Gastrocnemius medialis (tissue), 4 donors: ENCODE data around the gene FBLIM1. TPM values are rescaled to one million over a fixed set of nuclear protein-coding genes. Genes with fewer than 3 reads are reported as not detected.

Experiments used
- ATAC-seq, 2 donors: fragments of 150-250 bp; one replicate each; pipeline ENCODE4 v1.9.1; 2016
- DNase-seq, 2 donors: peaks; one replicate each; pipeline ENCODE4 v3.0.0-alpha.2; 2019
- H3K27ac ChIP-seq, 4 donors: fragments of 200-600 bp; sonication (generic); 1 replicate in 1 of 4; 2 replicates in 3 of 4; pipeline ENCODE4 v1.5.1; 2016 to 2018; ENCODE audit warnings: mild to moderate bottlenecking in 2 of 4, moderate library complexity in 1 of 4
- H3K27me3 ChIP-seq, 3 donors: fragments of 200-600 bp; sonication (generic) in 2 of 3; 1 replicate in 1 of 3; 2 replicates in 2 of 3; pipeline versions ENCODE4 v1.5.1 to v1.6.0; 2016 to 2019; ENCODE audit warnings: mild to moderate bottlenecking in 1 of 3, moderate library complexity in 1 of 3
- H3K36me3 ChIP-seq, 2 donors: fragments of 200-600 bp; sonication (generic) in 1 of 2; one replicate each; pipeline ENCODE4 v1.5.1; 2017 to 2018
- H3K4me1 ChIP-seq, 2 donors: fragments of 200-600 bp; sonication (generic) in 1 of 2; one replicate each; pipeline ENCODE4 v1.5.1; 2016 to 2017; ENCODE audit warnings: mild to moderate bottlenecking in 2 of 2
- H3K4me3 ChIP-seq, 4 donors: fragments of 200-600 bp; sonication (generic) in 3 of 4; 1 replicate in 1 of 4; 2 replicates in 3 of 4; pipeline ENCODE4 v1.5.1; 2016 to 2019; ENCODE audit warnings: mild to moderate bottlenecking in 2 of 4
- H3K9me3 ChIP-seq, 3 donors: fragments of 200-600 bp; sonication (generic) in 2 of 3; 1 replicate in 1 of 3; 2 replicates in 2 of 3; pipeline ENCODE4 v1.5.1; 2016 to 2019
- POLR2A ChIP-seq, 2 donors: fragments of 450-650 bp; IDR thresholded peaks; one replicate each; pipeline ENCODE4 v1.6.1; 2017; ENCODE audit warnings: antibody characterized with exemption in 2 of 2, mild to moderate bottlenecking in 2 of 2, moderate library complexity in 2 of 2
- in situ Hi-C, 4 donors: fragments of 200-750 bp; cut with MboI; loops; one replicate each; pipeline versions ENCODE4 v1.15.0 to v1.8.0; 2017; ENCODE audit warnings: low sequenced_read_pairs in 4 of 4
- intact Hi-C: fragments of 100-400 bp; cut with DNase I; formaldehyde crosslinking; loops from one replicate; pipeline ENCODE4 v1.15.1; 2023; ENCODE audit warnings: low total_unique reads
- total RNA-seq, 4 donors: library from RNA; depleted of rRNA; stranded (reverse); fragments of >200 nt; gene quantifications; one replicate each; pipeline versions ENCODE4 v1.1.0 to v1.2.3, GENCODE V29; 2016
- TF ChIP-seq, protein P1 (sequence below), 5 experiments: fragments of 450-650 bp in 3 of 5; fragments of 200-600 bp in 2 of 5; sonication (generic) in 2 of 5; IDR thresholded peaks in 4 of 5; conservative IDR thresholded peaks in 1 of 5; 1 replicate in 4 of 5; 2 replicates in 1 of 5; pipeline ENCODE4 v1.5.1; 2016 to 2019; ENCODE audit warnings: antibody characterized with exemption in 5 of 5, mild to moderate bottlenecking in 3 of 5, moderate library complexity in 3 of 5

FBLIM1 gene
- total RNA-seq, 4 donors from 2014 or later, result 1.4 to 3.9 (median 3.8) TPM

DNA sequence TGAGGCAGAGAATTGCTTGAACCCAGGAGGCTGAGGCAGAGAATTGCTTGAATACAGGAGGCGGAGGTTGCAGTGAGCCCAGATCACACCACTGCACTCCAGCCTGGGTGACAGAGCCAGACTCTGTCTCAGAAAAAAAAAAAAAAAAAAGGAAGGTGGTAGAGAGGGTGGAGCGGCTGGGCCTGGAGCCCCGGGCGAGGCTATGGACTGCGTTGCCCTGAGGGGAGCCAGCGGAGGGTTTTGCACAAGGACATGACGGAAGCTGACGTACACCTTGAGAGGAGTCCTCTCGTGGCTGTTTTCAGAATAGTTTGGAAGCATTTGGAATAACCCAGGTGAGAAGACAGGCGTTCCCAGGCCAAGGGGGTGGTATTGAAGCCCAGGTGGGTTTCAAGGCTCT is 6.9 kb upstream of the FBLIM1 start:
- Histone ChIP-seq H3K27ac (no peak overlapping the region), H3K9me3 (no peaks in the 10 kb centered on the region), H3K4me1 (no peaks in the 10 kb centered on the region), H3K4me3 (no peak overlapping the region), H3K27me3 (no peaks in the 10 kb centered on the region), H3K36me3 (no peaks in the 10 kb centered on the region)
- ATAC-seq, result no peak
- intact Hi-C loops, result no loop called here
- TF ChIP-seq POLR2A (IDR thresholded peaks at IDR 0.05), result no peak
- TF ChIP-seq, protein P1, sequence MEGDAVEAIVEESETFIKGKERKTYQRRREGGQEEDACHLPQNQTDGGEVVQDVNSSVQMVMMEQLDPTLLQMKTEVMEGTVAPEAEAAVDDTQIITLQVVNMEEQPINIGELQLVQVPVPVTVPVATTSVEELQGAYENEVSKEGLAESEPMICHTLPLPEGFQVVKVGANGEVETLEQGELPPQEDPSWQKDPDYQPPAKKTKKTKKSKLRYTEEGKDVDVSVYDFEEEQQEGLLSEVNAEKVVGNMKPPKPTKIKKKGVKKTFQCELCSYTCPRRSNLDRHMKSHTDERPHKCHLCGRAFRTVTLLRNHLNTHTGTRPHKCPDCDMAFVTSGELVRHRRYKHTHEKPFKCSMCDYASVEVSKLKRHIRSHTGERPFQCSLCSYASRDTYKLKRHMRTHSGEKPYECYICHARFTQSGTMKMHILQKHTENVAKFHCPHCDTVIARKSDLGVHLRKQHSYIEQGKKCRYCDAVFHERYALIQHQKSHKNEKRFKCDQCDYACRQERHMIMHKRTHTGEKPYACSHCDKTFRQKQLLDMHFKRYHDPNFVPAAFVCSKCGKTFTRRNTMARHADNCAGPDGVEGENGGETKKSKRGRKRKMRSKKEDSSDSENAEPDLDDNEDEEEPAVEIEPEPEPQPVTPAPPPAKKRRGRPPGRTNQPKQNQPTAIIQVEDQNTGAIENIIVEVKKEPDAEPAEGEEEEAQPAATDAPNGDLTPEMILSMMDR (IDR thresholded peaks at IDR 0.05 in 4 of 5, conservative IDR thresholded peaks at IDR 0.05 in 1 of 5), result no peak
- no peak for DNase-seq
- in situ Hi-C loops, result no loop called here

DNA sequence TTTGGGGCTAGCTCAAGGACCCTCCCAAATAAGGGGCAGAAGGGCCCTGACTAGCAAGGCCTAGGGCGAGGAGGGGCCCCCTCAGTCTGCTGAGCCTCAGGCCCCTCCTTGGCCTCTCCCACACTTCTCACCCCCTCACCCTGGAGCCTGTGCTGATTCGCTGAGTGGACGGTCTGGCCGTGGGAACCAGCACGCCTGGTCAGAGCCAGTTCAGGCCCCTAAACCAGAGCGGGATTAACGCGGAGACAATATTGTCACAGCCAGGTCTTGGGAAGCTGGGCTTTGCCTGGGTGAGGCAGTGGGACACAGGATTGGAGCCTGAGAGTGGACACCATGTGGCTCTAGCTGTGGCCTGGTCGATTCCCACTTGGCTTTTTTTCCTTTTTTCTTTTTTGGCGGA is 4.8 kb upstream of the FBLIM1 start:
- DNase-seq, result no peak
- Histone ChIP-seq H3K36me3 (no peaks in the 10 kb centered on the region), H3K9me3 (no peaks in the 10 kb centered on the region), H3K4me3 (no peak overlapping the region), H3K4me1 (peaks cover 0 to 6% of the 10 kb centered on the region in 2 donors), H3K27ac (no peak overlapping the region), H3K27me3 (peaks cover 4 to 12% (median 11%) of the 10 kb centered on the region in 3 donors)
- intact Hi-C loops (no loop called here), in situ Hi-C loops (no loop called here)
- TF ChIP-seq, protein P1 (IDR thresholded peaks at IDR 0.05 in 4 of 5, conservative IDR thresholded peaks at IDR 0.05 in 1 of 5), result no peak
- no peak for TF ChIP-seq POLR2A (IDR thresholded peaks at IDR 0.05)
- no peak for ATAC-seq

DNA sequence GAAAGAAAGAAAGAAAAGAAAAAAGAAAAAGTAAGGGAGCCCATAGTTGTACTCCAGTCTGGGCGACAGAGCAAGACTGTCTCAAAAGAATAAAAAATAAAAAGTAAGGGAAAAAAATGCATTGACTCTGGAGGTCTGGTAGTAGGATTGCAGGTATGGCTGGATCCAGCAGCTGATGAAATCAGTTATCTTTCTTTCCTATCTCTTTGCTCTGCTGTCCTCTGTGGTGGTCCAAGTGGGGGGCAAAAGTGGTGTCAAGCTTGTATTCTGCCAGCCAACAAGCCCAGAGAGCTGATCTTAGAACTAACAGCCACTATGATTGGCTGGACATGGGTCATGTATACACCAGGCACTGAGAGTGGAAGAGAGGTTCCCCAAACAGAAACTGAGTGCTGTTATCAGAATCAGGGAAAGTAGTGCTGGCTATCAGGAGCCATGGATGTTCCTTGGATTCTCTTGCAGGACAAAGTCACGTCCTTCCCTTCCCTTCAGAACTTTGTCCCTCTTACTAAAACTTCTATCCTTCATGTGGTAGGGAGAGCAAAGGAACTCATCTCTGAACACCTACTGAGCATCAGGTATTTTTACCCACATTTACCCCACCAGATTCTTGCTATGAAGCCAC is 3.5 kb upstream of the FBLIM1 start:
- in situ Hi-C loops, result no loop called here
- no peaks in the 10 kb centered on the region for H3K36me3 ChIP-seq
- H3K27ac ChIP-seq, result no peak overlapping the region
- peaks cover 17 to 25% (median 25%) of the 10 kb centered on the region in 3 donors for H3K27me3 ChIP-seq
- peaks cover 0 to 15% of the 10 kb centered on the region in 2 donors for H3K4me1 ChIP-seq
- TF ChIP-seq, protein P1 (IDR thresholded peaks at IDR 0.05 in 4 of 5, conservative IDR thresholded peaks at IDR 0.05 in 1 of 5), result no peak
- TF ChIP-seq POLR2A (IDR thresholded peaks at IDR 0.05), result no peak
- H3K4me3 ChIP-seq, result no peak overlapping the region
- no peaks in the 10 kb centered on the region for H3K9me3 ChIP-seq
- no peak for DNase-seq
- intact Hi-C loops, result no loop called here
- no peak for ATAC-seq

DNA sequence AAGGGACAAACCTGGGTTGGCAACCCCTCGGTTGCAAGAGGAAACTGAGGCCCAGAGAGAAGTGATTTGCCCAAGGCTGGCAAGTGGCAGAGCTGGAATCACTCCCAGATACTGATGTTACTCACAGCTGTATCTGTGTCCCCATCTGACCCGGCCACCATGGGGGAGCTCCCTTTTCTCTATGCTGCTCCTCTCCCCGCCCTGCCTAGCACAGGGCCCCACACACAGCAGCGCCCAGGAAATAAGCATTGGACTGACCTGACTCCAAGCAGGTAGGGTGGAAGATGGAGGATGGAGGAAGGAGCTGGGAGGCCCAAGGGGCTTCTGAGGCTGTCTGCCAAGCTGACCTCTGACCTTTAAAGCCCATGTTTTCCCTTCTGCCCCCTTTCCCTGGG is 3.0 kb upstream of the FBLIM1 start:
- H3K4me1 ChIP-seq, result peaks cover 0 to 15% of the 10 kb centered on the region in 2 donors
- no peak overlapping the region for H3K4me3 ChIP-seq
- no peak overlapping the region for H3K27ac ChIP-seq
- no peaks in the 10 kb centered on the region for H3K36me3 ChIP-seq
- intact Hi-C loops, result no loop called here
- no peak for DNase-seq
- no peak for ATAC-seq
- in situ Hi-C loops, result no loop called here
- H3K9me3 ChIP-seq, result no peaks in the 10 kb centered on the region
- no peak for TF ChIP-seq POLR2A (IDR thresholded peaks at IDR 0.05)
- TF ChIP-seq, protein P1 (IDR thresholded peaks at IDR 0.05 in 4 of 5, conservative IDR thresholded peaks at IDR 0.05 in 1 of 5), result no peak
- H3K27me3 ChIP-seq, result peaks cover 21 to 30% (median 27%) of the 10 kb centered on the region in 3 donors
